ENCODE results near the gene G3BP2. TPM values are rescaled to one million over a fixed set of nuclear protein-coding genes. Genes with fewer than 3 reads are reported as not detected.

G3BP2 gene
- total and polyA plus RNA-seq, 9 of the 15 experiments (the other 6 are each of a cell fraction or from before 2014, with no cell fraction given) = 25.2 to 222 (median 130) TPM

- TF ChIP-seq ATF3 (IDR thresholded peaks at IDR 0.05) (peak; percentile 15; the same call in 1 of the 2 replicates), ATF3 (CRISPR knock-in tag; conservative IDR thresholded peaks at IDR 0.05) (no peak), SIN3B (IDR thresholded peaks at IDR 0.05; ENCODE audit: low read depth) (no peak), IFI16 (CRISPR knock-in tag; IDR thresholded peaks at IDR 0.05) (no peak), ATF7 (IDR thresholded peaks at IDR 0.05) (peak; percentile 42), DIDO1 (tag; IDR thresholded peaks at IDR 0.05; ENCODE audit: low read depth) (no peak), SPI1 (IDR thresholded peaks at IDR 0.05; ENCODE audit: borderline replicate concordance, low read depth, low read length) (0 out of 2 replicates have a peak, but pooled peaks have one; percentile 24), TEAD1 (CRISPR knock-in tag; IDR thresholded peaks at IDR 0.05) (no peak), DACH1 (IDR thresholded peaks at IDR 0.05; ENCODE audit: partially characterized antibody) (no peak), SLC30A9 (CRISPR knock-in tag; IDR thresholded peaks at IDR 0.05) (no peak), ZNF12 (CRISPR knock-in tag; IDR thresholded peaks at IDR 0.05) (no peak), GATA2 (CRISPR knock-in tag; IDR thresholded peaks at IDR 0.05) (no peak), SMARCA4 (IDR thresholded peaks at IDR 0.05) (no peak), KAT7 (CRISPR knock-in tag; IDR thresholded peaks at IDR 0.05; ENCODE audit: borderline replicate concordance) (no peak), CTBP1 (IDR thresholded peaks at IDR 0.05; ENCODE audit: borderline replicate concordance) (peak; percentile 44; the same call in 1 of the 2 replicates), YBX1 (IDR thresholded peaks at IDR 0.05) (no peak), ZNF316 (IDR thresholded peaks at IDR 0.05) (no peak), ZNF217 (CRISPR knock-in tag; IDR thresholded peaks at IDR 0.05) (no peak), SRSF3 (IDR thresholded peaks at IDR 0.05; ENCODE audit: insufficient read depth, low read length) (no peak), KHSRP (IDR thresholded peaks at IDR 0.05) (no peak), PCBP2 (IDR thresholded peaks at IDR 0.05; ENCODE audit: low read depth, low read length, poor library complexity, severe bottlenecking) (no peak), ILK (tag; IDR thresholded peaks at IDR 0.05; ENCODE audit: borderline replicate concordance, low read depth) (no peak), LARP7 (IDR thresholded peaks at IDR 0.05) (no peak), UBTF (IDR thresholded peaks at IDR 0.05; ENCODE audit: borderline replicate concordance in 1 of 2, low read depth in 2 of 2, low read length in 2 of 2) (no peak), NRF1 (conservative IDR thresholded peaks at IDR 0.05 in 1 of 2, IDR thresholded peaks at IDR 0.05 in 1 of 2) (peak in 1 of 2 experiments; percentile 32; a peak in 1 of 4 replicates), NCOA4 (IDR thresholded peaks at IDR 0.05; ENCODE audit: partially characterized antibody) (no peak), SMAD1 (IDR thresholded peaks at IDR 0.05; ENCODE audit: low read depth, low read length, partially characterized antibody) (no peak), RBM15 (IDR thresholded peaks at IDR 0.05; ENCODE audit: insufficient read depth, low read length) (no peak)
These were observed 25.2 kb upstream of the G3BP2 start (continued) for GRCh38 chr4:75698162-75698962.

All from K562 (cell line).